IPS DF 4.7 (cell line): ENCODE measurements around the gene CRHBP.

Source experiments
- DNase-seq: peaks from one replicate; pipeline ENCODE4 v3.0.0-alpha.2; 2013; ENCODE audit warnings: low spot score; ENCODE audit errors: extremely low read depth

The CRHBP gene

GRCh38 chr5:77015938-77016569 is 63.2 kb downstream of the CRHBP start:
- peak; percentile 28 for DNase-seq

GRCh38 chr5:77016962-77017361 is 64.1 kb downstream of the CRHBP start:
- DNase-seq, result no peak

- no peak for DNase-seq
Observed at GRCh38 chr5:77017668-77018067, 64.8 kb downstream of the CRHBP start.
